HG02840 (cell line): Measurements from ENCODE around the gene LCLAT1.
"Not testable (repeated sequence)": the region's sequence is repeated elsewhere in the genome, so short reads cannot be mapped to it uniquely, and the experiment has no call there.

ENCODE experiments used
- ATAC-seq: cut with Tn5 transposase; IDR thresholded peaks from one replicate; pipeline ENCODE4 v1.9.1; 2021; ENCODE audit warnings: mild to moderate bottlenecking, moderate library complexity, moderate number of reproducible peaks; ENCODE audit not compliant: unreplicated experiment, low FRiP score

The LCLAT1 gene

DNA sequence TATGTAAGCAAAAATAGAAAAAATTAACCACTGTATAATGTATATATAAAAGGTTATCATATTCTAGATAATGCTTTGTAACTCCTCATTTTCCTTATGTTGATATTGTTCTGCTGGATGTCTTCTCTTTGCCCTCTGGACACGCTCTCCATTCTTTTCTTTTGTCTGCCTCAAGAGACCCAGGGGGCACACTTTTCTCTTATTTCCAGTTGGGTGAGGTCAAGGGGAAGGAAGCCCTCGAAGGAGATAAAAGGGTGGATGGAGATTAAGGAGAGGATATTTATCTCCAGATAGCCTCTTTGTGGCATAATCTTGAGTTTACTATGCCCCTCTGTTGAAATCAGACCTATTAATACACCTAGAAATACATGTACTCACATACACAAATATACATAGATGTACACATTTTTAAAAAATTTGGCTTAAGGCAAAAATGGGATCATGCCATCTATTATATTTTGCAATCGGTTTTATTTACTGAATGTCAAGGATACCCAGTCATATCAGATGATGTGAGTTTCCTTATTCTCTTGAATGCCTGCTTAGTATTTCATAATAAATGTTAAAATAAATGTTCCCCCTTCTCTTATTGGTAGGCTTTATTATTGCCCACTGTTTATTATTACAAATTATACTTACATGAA lies 65.3 kb downstream of the LCLAT1 start:
- ATAC-seq = no peak

DNA sequence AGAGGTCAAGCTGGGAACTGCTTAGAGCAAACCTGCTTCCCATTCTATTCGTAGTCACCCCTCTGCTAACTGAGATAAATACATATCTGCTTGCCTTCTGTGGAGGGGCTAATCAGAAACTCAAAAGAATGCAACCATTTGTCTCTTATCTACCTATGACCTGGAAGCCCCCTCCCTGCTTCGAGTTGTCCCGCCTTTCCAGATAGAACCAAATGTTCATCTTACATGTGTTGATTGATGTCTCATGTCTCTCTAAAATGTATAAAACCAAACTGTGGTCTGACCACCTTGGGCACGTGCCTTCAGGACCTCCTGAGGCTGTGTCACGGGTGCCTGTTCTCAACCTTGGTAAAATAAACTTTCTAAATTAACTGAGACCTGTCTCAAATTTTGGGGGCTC lies 66.6 kb downstream of the LCLAT1 start:
- not testable (repeated sequence) for ATAC-seq

DNA sequence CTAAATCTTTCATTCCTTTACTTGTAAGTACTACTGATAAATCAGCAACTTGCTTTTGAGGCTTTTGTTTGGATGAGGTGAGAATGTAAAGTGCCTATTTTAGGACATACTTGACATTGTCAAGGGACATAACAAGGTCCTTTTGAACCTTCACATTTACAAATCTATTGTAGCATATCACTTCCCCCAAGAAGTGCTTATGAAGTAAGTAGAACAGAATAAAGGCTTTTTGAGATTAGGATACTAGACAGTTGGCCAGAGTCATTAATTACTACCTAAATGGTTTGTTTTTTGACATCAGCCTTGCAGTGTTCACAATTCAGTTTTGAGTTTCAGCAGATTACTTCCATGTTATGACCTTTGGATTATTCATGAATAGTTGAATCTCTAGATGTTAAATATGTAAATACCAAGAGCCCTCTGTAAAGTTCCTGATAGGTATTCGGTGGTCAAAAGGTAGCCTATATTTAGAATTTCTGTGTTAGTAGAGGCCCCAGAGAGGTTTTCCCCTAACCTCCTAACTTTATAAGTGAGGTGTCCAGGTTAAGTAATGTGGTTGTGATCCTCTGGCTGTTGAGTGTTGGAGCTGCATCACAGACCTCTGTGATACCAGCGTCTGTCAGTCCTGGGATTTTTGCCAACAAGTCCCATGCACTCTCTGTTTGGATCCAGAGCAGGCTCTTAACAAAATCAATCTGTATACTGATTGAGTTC lies 67.2 kb downstream of the LCLAT1 start:
- no peak for ATAC-seq

DNA sequence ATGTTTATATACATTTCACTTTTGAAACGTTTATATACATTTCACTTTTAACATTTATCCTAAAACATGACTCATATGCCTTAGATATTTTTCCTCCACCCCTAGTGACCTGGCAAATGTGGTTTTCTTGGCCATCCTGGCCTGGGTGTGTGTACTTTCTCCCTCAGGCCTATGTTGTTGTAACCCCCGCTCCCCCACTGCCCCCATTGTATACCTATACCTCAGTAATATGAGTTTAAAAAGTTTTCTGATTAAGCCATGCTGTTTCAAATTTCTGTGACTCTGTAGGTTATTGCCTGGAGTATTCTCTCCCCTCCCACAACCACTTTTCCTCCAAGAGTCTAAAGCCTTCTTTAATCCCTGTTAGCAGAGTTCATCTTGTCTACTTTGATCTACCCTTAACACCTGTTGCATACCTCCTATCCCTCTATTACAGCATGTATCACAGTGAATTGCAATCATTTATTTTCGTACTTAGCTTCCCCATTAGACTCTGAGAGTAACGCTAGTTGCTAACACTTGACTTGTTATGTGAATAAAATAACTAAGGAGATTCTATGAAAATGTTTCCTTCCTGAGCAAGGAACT lies 67.9 kb downstream of the LCLAT1 start:
- ATAC-seq = no peak

DNA sequence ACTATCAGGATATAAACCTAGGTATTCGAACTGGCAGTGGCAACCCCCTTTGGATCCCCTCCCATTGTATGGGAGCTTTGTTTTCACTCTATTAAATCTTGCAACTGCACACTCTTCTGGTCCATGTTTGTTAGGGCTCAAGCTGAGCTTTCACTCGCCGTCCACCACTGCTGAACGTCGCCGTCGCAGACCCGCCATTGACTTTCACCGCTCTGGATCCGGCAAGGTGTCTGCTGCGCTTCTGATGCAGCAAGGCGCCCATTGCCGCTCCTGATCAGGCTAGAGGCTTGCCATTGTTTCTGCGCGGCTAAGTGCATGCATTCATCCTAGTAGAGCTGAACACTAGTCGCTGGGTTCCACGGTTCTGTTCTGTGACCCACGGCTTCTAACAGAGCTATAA lies 69.1 kb downstream of the LCLAT1 start:
- no peak for ATAC-seq

DNA sequence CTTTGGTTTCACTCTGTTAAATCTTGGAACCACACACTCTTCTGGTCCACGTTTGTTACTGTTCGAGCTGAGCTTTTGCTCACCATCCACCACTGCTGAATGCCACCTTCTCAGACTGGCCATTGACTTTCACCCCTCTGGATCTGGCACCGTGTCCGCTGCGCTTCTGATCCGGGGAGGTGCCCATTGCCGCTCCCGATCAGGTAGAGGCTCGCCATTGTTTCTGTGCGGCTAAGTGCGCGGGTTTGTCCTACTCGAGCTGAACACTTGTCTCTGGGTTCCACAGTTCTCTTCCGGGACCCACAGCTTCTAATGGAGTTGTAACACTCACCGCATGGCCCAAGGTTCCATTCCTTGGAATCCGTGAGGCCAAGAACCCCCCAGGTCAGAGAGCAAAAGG lies 72.8 kb downstream of the LCLAT1 start:
- no peak for ATAC-seq

DNA sequence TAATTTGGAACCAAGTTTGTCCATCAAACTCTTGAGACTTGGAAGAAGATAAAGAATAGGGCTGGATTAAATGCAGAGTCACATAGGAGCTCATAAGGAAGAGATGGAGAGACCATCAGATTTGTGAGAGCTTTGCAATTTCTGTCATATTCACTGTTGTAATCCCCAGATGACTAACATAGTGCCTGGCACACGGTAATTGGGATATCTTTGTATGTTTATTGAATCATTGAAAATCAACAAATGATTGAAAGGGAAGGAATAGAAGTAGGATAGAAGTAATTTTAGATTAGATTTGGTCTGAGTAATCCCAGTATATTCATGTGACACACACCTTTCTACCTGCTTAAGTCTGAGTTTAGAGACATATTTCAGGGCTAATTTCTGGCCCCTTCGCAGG lies 75.4 kb downstream of the LCLAT1 start:
- ATAC-seq = no peak

DNA sequence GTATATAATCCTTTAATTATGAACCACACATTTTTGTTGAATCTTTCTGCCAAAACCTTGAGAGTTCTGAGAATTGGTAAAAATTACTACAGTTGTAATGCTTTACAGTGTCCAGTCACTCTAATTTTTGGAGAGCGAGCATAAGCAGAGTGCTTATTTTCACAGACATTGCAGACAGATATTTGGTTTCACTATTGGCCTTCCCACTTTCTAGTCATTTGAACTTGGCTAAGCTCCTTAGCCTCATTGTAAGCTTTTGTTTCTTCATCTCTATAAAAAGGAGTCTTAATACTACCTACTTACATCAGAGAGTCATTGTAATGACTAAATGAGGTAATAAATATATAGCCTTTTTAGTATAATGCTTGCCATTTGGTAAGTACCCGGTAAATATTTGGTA lies 80.4 kb downstream of the LCLAT1 start:
- ATAC-seq = no peak

DNA sequence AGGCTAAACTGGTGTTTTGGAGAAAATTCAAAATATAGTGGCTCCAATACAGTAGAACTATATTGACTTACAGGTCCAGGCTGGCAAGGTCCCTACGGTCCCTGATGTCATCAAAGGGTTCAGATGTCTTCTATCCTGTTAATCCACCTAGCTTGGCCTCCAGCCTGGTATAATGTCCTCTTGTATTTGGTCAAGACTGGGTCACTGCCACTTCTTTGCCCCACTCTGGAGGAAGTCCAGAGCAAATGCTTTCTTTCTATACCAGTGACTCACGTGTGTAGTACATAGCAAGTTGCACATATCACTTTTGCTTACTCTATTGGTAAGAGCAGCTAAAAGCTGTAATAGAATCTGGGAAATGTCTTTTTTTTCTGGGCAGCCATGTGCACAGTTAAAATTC lies 80.8 kb downstream of the LCLAT1 start:
- no peak for ATAC-seq

DNA sequence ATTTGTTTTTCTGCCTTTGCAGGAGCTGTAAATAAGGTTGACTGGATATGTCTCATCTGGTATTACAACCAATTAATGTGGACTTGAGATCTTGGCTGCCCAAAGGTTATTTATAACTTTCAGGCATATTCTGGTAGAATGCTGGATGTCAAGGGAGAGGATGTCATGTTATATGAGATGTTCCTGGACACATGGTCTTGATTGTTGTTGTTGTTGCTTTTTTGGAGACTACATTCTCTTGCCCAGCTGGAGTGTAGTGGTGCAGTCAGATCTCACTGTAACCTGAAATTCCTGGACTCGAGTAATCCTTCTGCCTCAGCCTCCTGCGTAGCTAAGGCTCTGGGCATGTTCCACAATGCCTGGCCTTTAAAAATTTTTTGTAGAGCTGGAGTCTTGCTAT lies 83.3 kb downstream of the LCLAT1 start:
- ATAC-seq = no peak

DNA sequence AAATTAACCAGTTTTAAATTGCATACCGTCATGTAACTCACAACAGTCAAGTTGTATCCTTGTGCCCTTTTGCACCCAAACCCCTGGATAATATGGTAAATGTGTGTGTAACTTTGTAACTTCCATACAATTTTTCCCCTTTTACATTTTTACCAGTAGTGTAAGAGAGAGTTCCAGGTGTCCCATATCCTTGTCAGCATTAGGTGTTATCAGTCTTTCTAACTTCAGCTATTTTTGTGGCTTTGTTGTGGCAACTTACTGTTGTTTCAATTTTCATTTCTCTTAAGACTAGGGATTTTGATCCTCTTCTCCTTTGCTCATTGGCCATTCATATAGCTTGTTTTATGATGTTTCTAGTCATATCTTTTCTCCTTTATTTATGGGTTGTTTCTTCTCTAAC lies 94.6 kb downstream of the LCLAT1 start:
- ATAC-seq = no peak

DNA sequence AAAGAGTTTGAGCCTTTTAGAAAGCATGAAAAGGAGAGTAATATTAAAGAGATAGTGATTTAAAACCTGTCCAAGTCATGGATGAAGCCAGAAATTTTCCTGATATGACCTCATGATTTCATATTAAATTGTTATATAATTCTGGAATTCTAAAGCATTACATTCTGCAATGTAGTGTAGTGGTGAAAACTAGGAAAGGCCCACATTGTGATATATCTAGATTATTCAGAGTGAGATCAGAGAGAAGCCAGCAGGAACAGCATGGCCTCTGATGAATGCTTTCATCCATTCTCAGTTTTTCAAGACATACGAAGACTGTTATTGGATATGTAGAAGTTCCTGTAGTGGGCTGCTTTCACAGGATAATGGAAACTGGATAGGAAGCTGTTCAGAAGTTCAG lies 98.8 kb downstream of the LCLAT1 start:
- no peak for ATAC-seq

DNA sequence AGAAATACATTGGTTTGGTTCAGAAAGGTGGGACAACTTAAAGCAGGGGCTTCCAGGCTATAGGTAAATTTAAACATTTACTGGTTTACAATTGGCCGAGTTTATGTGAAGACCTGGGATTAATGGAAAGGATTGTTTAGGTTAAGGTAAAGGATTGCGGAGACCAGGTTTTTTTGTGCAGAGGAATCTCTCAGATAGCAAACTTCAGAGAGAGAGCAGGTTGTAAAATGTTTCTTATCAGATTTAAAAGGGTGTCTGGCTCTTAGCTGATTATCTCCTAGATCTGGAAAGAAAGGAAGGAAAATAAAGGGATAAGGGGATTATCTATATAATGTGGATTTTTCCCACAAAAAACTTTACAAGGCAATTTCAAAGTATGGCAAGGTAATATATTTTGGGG lies 101.3 kb downstream of the LCLAT1 start:
- ATAC-seq = no peak

DNA sequence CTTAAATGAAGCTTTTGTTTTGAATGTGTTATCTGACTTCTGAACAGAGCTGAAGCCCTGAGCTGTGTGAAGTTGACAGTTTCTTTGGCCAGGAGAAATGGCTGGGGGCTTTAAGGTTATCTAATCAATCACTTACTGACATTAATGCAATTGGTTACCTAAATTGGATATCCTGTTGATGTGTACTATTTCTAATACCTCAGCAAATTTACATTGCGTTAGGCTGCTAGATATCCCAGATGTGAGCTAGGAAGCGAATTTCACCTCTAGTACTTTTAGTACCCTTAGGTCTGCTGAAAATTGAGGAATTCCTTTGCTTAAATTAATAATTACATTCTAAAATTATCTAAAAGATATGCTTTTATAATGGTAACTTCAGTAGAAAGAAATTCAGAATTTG lies 102.0 kb downstream of the LCLAT1 start:
- ATAC-seq = no peak

DNA sequence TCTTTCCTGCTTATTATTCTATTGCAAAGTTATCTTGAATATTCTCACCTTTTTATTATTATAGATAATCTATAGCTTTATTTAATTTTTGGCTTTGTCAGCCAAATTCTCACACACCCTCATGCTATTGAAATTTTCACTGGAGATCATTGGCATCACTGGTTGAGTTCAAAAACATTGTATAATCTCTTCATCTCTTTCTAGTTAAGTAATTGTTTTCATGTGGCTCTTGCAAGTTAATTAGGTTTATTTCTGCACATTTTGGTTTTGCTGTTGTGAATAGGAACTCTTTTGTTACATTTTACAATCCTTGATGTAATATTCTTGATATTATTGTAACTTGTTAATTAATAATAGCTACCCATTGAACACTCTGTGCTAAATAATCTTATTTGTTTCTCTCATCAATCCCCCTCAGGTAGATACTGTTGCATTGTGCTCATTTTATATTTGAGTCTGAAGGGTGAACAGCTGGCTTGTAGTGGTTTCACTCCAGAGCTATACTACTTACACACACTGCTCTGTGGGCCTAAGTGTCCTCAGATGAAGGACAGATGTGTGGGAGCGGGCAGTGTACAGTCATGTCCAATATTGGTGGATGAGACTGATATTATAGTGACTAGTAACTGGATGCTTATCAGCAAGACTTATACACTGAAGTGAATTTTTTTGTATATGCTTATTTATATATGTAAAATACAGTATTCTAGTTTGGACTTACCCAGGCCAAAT lies 112.7 kb downstream of the LCLAT1 start:
- no peak for ATAC-seq

DNA sequence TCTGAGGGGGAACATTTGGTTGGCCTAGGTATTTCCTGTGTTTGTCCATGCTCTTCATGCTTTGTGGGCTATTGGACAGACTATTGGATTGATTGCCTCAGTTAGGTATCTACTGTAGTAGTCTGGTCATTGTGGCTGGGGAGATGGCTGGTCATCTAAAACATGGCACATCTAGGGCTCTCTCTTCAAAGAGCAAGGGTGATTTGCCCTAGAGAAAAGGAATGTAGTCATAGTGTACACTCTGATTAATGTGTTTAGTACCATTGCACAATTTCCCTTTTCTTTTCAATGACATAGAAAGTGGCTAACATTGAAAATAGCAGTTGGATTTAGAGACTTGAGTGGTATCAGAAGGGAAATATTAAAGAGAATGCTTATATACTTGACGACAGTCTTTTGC lies 114.3 kb downstream of the LCLAT1 start:
- no peak for ATAC-seq

DNA sequence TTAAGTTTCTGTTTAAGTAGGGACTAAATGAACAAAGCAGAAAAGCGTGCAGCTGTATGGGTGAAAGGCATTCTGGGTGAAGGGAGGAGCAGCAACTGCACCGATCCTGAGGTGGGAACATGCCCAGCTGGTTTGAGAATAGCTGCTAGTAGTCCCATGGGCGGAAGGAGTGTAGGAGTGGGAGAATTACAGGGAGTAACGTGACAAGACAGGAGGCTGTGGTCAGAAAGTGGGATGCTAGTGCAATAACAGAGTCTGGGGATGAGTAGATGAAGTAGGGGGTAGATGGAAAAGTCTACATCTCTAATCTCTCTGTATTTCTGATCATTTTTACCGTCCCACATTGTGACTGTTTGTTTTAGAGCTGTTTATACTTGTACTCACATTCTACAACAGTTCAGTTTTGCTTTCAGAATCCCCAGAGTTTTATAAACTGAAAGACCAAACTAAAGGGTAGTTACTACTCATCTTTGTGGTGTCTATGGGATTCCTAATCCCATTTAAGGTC lies 118.9 kb downstream of the LCLAT1 start:
- no peak for ATAC-seq

DNA sequence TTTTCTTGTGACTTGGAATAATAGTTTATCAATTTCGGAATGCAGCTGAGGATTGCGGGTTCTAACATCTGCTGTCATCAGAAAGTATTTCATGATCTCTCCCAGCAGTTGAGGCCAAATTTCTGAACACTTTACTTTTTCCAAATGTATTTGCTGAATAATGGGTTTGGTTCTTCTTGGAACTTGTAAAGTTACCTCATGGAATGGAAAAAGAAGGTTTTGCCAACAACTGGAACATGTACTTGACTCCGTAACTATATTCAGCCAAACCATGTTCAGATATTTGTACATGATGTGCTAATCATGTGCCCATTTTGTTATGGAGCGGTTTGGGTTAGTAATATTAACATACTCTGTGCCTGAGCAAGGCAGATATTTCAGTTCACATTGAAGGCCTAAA lies 119.6 kb downstream of the LCLAT1 start:
- ATAC-seq = no peak

DNA sequence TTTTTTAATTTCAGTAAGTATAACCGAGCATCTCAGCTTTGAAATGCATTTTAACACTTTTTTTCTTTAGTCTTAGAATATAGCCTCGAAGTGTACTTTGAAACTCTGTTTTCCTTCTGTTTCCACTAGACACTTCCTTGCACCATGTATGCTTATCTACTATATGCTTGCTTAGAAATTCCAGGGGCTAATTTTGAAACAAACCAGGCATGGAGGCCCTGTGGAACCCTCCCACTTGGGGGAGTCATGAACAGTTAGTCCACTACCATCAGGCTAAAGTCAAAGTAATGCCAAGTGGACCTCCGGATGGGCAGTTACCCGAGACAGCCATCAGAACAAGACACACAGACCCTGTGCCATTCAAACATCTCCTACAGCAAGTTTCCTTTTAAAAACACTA lies 120.3 kb downstream of the LCLAT1 start:
- ATAC-seq = no peak

DNA sequence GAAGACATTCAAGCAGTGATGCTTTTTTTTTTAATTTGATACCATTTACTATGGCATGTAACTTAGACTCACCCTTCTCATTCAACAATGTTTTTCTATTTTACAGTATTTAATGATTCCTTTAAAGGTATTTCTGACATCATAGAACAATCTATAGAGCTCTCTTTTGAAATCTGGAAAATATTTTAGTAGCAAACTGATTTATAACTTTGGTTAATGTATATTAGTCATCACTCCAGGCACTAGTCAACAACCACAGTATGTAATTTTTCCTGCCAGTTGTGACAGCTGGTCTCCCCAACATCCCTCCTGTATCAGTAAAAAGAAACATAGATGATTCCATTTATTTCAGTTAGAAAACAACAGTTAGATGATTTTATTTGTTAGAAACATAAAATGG lies 122.9 kb downstream of the LCLAT1 start:
- no peak for ATAC-seq

DNA sequence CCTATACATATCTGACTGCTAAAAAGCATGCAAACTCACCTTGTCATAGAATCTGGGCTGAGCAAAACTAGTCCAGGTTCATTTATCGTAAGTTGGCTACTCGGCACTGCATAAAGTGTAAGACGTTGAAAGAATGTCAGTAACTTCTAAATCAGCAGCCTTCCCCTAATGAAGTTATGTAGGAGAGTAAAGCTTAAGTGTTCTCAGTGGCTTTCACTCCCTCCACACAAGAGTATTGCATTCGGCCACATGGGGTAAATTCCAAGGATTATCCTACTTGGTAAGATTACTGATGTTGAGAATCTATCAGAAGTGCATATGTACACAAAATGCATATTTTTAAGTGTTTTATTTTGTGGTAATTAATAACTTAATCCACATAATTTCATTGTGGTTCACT lies 130.1 kb downstream of the LCLAT1 start:
- ATAC-seq = no peak
